Osteoblast (primary cell): ENCODE data around the gene PTPRD. TPM values are rescaled to one million over a fixed set of nuclear protein-coding genes. Genes with fewer than 3 reads are reported as not detected.

ENCODE experiments used
- DNase-seq: peaks from one replicate; pipeline ENCODE4 v3.0.0; 2011; ENCODE audit warnings: low spot score, mixed read lengths; ENCODE audit not compliant: insufficient read length; ENCODE audit errors: missing footprints
- H2AFZ ChIP-seq: 2 replicates; pipeline ENCODE4 v1.6.0; 2011; ENCODE audit warnings: mild to moderate bottlenecking, low read length
- H3K27ac ChIP-seq: 2 replicates; pipeline ENCODE4 v1.5.1; 2011; ENCODE audit warnings: mild to moderate bottlenecking, low read depth, low read length, moderate library complexity
- H3K27me3 ChIP-seq: 2 replicates; pipeline ENCODE4 v1.6.0; 2012; ENCODE audit warnings: mild to moderate bottlenecking, control low read depth, inconsistent platforms, low read length, moderate library complexity; ENCODE audit not compliant: insufficient read depth
- H3K36me3 ChIP-seq: 2 replicates; pipeline ENCODE4 v1.5.1; 2011; ENCODE audit warnings: mild to moderate bottlenecking, low read length, control low read depth, moderate library complexity; ENCODE audit not compliant: insufficient read depth
- H3K4me1 ChIP-seq: 2 replicates; pipeline ENCODE4 v1.5.1; 2011; ENCODE audit warnings: mild to moderate bottlenecking, low read length, control low read depth, moderate library complexity; ENCODE audit not compliant: insufficient read depth
- H3K4me2 ChIP-seq: 2 replicates; pipeline ENCODE4 v1.6.0; 2011; ENCODE audit warnings: mild to moderate bottlenecking, low read length; ENCODE audit not compliant: insufficient read depth
- H3K4me3 ChIP-seq: fragments of 200-600 bp; sonication (generic); 3 replicates; pipeline ENCODE4 v1.5.1; 2012; ENCODE audit warnings: mild to moderate bottlenecking, low read length, inconsistent platforms; ENCODE audit not compliant: insufficient read depth
- H3K79me2 ChIP-seq: 2 replicates; pipeline ENCODE4 v1.6.0; 2012; ENCODE audit warnings: mild to moderate bottlenecking, low read length, control low read depth, inconsistent platforms; ENCODE audit not compliant: insufficient read depth
- H3K9me3 ChIP-seq: 2 replicates; pipeline ENCODE4 v1.5.1; 2011; ENCODE audit warnings: low read depth, low read length, control low read depth
- H4K20me1 ChIP-seq: 2 replicates; pipeline ENCODE4 v1.6.0; 2012; ENCODE audit warnings: mild to moderate bottlenecking, low read length, control low read depth; ENCODE audit not compliant: insufficient read depth
- CTCF ChIP-seq: IDR thresholded peaks from 2 replicates; pipeline ENCODE4 v1.5.1; 2011; ENCODE audit warnings: mild to moderate bottlenecking, low read depth, low read length, moderate library complexity; ENCODE audit errors: extremely low read depth
- total RNA-seq: library from RNA; depleted of rRNA; stranded (reverse); fragments of >200 nt; gene quantifications from 2 replicates; pipeline ENCODE4 v1.2.3, GENCODE V29; 2012

The PTPRD gene
- total RNA-seq, 1 donor: 23.9 TPM

DNA sequence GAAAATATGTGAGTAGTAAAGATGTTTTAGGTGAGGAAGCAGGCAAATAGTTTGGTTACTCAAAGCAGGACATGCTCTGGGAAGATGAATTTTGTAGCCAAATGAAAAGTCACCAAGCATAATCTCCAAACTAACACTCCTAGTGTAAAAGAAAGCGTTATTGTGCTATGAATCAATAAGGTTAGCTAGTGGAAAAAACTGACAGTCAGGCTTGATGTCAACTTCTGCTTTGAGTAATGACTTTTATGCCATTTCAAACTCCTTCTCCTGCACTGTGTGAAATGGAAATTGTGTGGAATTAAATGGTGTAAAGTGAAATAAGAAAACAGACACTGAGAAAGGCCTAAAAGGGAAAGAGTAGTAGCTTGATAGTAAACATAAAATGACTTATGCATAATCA is 2176.0 kb downstream of the PTPRD start:
- no peak for DNase-seq
- Histone ChIP-seq H3K4me1 (no peaks in the 10 kb centered on the region), H3K79me2 (no peaks in the 10 kb centered on the region), H2AFZ (no peak overlapping the region), H4K20me1 (no peaks in the 10 kb centered on the region), H3K4me3 (no peak overlapping the region), H3K4me2 (no peak overlapping the region), H3K36me3 (no peaks in the 10 kb centered on the region), H3K27me3 (no peaks in the 10 kb centered on the region), H3K9me3 (no peaks in the 10 kb centered on the region), H3K27ac (no peak overlapping the region)
- no peak for TF ChIP-seq CTCF

DNA sequence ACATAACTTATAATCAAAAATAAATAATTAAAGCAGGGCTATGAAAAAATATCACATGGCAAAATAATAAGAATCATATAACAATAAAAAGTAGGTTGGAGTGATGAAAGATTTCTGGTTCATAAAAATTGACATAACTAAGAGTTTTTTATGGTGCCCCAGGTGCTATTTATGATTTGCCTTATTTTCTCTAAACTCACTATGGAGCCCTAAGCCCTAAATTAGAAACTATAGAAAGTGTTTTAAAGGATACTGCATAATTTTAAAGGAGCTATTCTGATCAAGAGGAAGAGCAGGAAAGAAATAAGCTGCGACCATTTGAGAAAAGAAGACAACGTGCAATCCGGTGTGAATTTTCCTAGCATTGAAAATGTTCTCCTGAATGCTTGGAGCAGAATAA is 2178.2 kb downstream of the PTPRD start:
- Histone ChIP-seq H3K4me2 (no peak overlapping the region), H3K27me3 (no peaks in the 10 kb centered on the region), H3K4me3 (no peak overlapping the region), H2AFZ (no peak overlapping the region), H4K20me1 (no peaks in the 10 kb centered on the region), H3K27ac (no peak overlapping the region), H3K79me2 (no peaks in the 10 kb centered on the region), H3K9me3 (no peaks in the 10 kb centered on the region), H3K36me3 (no peaks in the 10 kb centered on the region), H3K4me1 (no peaks in the 10 kb centered on the region)
- no peak for TF ChIP-seq CTCF
- DNase-seq: no peak

DNA sequence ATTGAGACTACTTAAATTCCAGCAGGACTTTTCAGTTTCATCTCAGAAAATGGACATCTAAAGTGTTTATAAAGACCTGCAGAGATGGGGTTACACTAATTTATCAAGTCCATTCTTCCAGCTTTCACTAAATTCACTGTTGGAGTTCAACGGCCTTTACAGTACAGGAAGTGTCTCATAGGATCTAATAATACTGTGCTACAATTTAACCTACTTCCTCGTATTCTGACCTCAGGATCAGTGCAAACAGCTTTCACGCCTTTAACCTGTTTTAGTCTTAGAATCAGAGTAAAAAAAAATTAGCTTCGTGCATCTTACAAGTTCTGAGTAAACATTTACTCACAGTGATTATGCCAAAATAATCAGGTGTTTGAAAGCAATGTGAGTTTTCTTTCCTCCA is 2180.6 kb downstream of the PTPRD start:
- no peak for TF ChIP-seq CTCF
- DNase-seq: no peak
- Histone ChIP-seq H3K36me3 (no peaks in the 10 kb centered on the region), H3K4me3 (no peak overlapping the region), H3K79me2 (no peaks in the 10 kb centered on the region), H3K27me3 (no peaks in the 10 kb centered on the region), H4K20me1 (no peaks in the 10 kb centered on the region), H3K9me3 (no peaks in the 10 kb centered on the region), H3K27ac (no peak overlapping the region), H3K4me2 (no peak overlapping the region), H3K4me1 (no peaks in the 10 kb centered on the region), H2AFZ (no peak overlapping the region)

DNA sequence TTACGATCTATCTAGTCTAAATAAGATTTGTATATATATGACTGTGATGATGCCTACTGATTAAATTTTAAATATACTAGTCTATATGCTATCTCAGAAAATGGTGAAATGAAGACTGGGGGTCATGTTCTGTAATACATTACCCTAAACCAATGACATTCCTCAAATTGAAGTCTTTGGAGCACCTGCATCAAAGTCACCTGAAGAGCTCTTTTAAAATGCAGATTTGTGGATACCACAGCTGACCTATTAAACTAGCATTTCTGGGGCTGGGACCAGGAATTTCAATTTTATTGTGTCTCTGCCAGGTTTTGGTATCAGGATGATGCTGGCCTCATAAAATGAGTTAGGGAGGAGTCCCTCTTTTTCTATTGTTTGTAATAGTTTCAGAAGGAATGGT is 2181.3 kb downstream of the PTPRD start:
- Histone ChIP-seq H3K4me2 (no peak overlapping the region), H3K4me1 (no peaks in the 10 kb centered on the region)

More for the DNA sequence above, 2181.3 kb downstream of the PTPRD start:
- DNase-seq: no peak
- Histone ChIP-seq H4K20me1 (no peaks in the 10 kb centered on the region), H3K79me2 (no peaks in the 10 kb centered on the region), H3K36me3 (no peaks in the 10 kb centered on the region), H3K4me3 (no peak overlapping the region), H3K27ac (no peak overlapping the region), H3K9me3 (no peaks in the 10 kb centered on the region), H3K27me3 (no peaks in the 10 kb centered on the region), H2AFZ (no peak overlapping the region)
- no peak for TF ChIP-seq CTCF
